ENCODE data around the gene FRMPD1. TPM values are rescaled to one million over a fixed set of nuclear protein-coding genes. Genes with fewer than 3 reads are reported as not detected.

FRMPD1 gene
- total RNA-seq, 2 donors from 2014 or later = not detected

GRCh38 chr9:37719526-37719925, 68.8 kb downstream of the FRMPD1 start:
- H3K4me1 Mint-ChIP-seq = no peaks in the 10 kb centered on the region
- H3K36me3 Mint-ChIP-seq (ENCODE audit: low read depth) = no peaks in the 10 kb centered on the region
- peaks cover 12% of the 10 kb centered on the region for H3K27me3 Mint-ChIP-seq
- ATAC-seq (replicated peaks) = no peak
- no peaks in the 10 kb centered on the region for H3K9me3 Mint-ChIP-seq
- H3K4me3 Mint-ChIP-seq = no peak overlapping the region
- no peak overlapping the region for H3K27ac Mint-ChIP-seq

- ATAC-seq (replicated peaks) = no peak
- peaks cover 9% of the 10 kb centered on the region for H3K27me3 Mint-ChIP-seq
- H3K27ac Mint-ChIP-seq = no peak overlapping the region
- H3K36me3 Mint-ChIP-seq (ENCODE audit: low read depth) = no peaks in the 10 kb centered on the region
- H3K4me1 Mint-ChIP-seq = no peaks in the 10 kb centered on the region
- no peak overlapping the region for H3K4me3 Mint-ChIP-seq
- no peaks in the 10 kb centered on the region for H3K9me3 Mint-ChIP-seq
Observed at GRCh38 chr9:37727013-37727412, 76.3 kb downstream of the FRMPD1 start.

- no peaks in the 10 kb centered on the region for H3K9me3 Mint-ChIP-seq
- H3K36me3 Mint-ChIP-seq (ENCODE audit: low read depth) = no peaks in the 10 kb centered on the region
- H3K4me1 Mint-ChIP-seq = no peaks in the 10 kb centered on the region
- H3K4me3 Mint-ChIP-seq = no peak overlapping the region
- peaks cover 9% of the 10 kb centered on the region for H3K27me3 Mint-ChIP-seq
- ATAC-seq (replicated peaks) = no peak
- H3K27ac Mint-ChIP-seq = no peak overlapping the region
Observed at GRCh38 chr9:37729499-37729898, 78.7 kb downstream of the FRMPD1 start.

GRCh38 chr9:37730256-37730655, 79.5 kb downstream of the FRMPD1 start:
- no peaks in the 10 kb centered on the region for H3K9me3 Mint-ChIP-seq
- peaks cover 9% of the 10 kb centered on the region for H3K27me3 Mint-ChIP-seq
- H3K36me3 Mint-ChIP-seq (ENCODE audit: low read depth) = no peaks in the 10 kb centered on the region
- H3K4me1 Mint-ChIP-seq = no peaks in the 10 kb centered on the region
- no peak for ATAC-seq (replicated peaks)
- H3K27ac Mint-ChIP-seq = no peak overlapping the region
- H3K4me3 Mint-ChIP-seq = no peak overlapping the region

- H3K27ac Mint-ChIP-seq = no peak overlapping the region
- H3K9me3 Mint-ChIP-seq = no peaks in the 10 kb centered on the region
Observed at GRCh38 chr9:37730839-37731238, 80.1 kb downstream of the FRMPD1 start.

GRCh38 chr9:37732086-37732741, 81.5 kb downstream of the FRMPD1 start:
- H3K9me3 Mint-ChIP-seq = no peaks in the 10 kb centered on the region
- ATAC-seq (replicated peaks) = no peak
- no peaks in the 10 kb centered on the region for H3K4me1 Mint-ChIP-seq
- peaks cover 4% of the 10 kb centered on the region for H3K27me3 Mint-ChIP-seq
- no peak overlapping the region for H3K4me3 Mint-ChIP-seq
- no peaks in the 10 kb centered on the region for H3K36me3 Mint-ChIP-seq (ENCODE audit: low read depth)
- no peak overlapping the region for H3K27ac Mint-ChIP-seq

More at GRCh38 chr9:37730839-37731238, 80.1 kb downstream of the FRMPD1 start:
- no peaks in the 10 kb centered on the region for H3K4me1 Mint-ChIP-seq
- H3K27me3 Mint-ChIP-seq = peaks cover 9% of the 10 kb centered on the region
- H3K4me3 Mint-ChIP-seq = no peak overlapping the region
- no peak for ATAC-seq (replicated peaks)
- no peaks in the 10 kb centered on the region for H3K36me3 Mint-ChIP-seq (ENCODE audit: low read depth)

GRCh38 chr9:37732952-37733351, 82.2 kb downstream of the FRMPD1 start:
- Mint-ChIP-seq H3K27me3 (peaks cover 4% of the 10 kb centered on the region), H3K9me3 (no peaks in the 10 kb centered on the region), H3K4me1 (no peaks in the 10 kb centered on the region), H3K27ac (no peak overlapping the region), H3K4me3 (no peak overlapping the region), H3K36me3 (ENCODE audit: low read depth) (no peaks in the 10 kb centered on the region)
- no peak for ATAC-seq (replicated peaks)

GRCh38 chr9:37739222-37739621, 88.5 kb downstream of the FRMPD1 start:
- Mint-ChIP-seq H3K9me3 (no peaks in the 10 kb centered on the region), H3K27me3 (peaks cover 5% of the 10 kb centered on the region), H3K36me3 (ENCODE audit: low read depth) (no peaks in the 10 kb centered on the region), H3K27ac (no peak overlapping the region), H3K4me1 (no peaks in the 10 kb centered on the region), H3K4me3 (no peak overlapping the region)
- ATAC-seq (replicated peaks) = no peak

- H3K27me3 Mint-ChIP-seq = peaks cover 5% of the 10 kb centered on the region
- H3K27ac Mint-ChIP-seq = no peak overlapping the region
Observed at GRCh38 chr9:37740128-37740527, 89.4 kb downstream of the FRMPD1 start.

GRCh38 chr9:37740631-37741328, 90.0 kb downstream of the FRMPD1 start:
- Mint-ChIP-seq H3K4me1 (no peaks in the 10 kb centered on the region), H3K4me3 (no peak overlapping the region), H3K27ac (no peak overlapping the region), H3K27me3 (peaks cover 5% of the 10 kb centered on the region), H3K9me3 (no peaks in the 10 kb centered on the region), H3K36me3 (ENCODE audit: low read depth) (no peaks in the 10 kb centered on the region)
- ATAC-seq (replicated peaks) = no peak

More at GRCh38 chr9:37740128-37740527, 89.4 kb downstream of the FRMPD1 start:
- Mint-ChIP-seq H3K36me3 (ENCODE audit: low read depth) (no peaks in the 10 kb centered on the region), H3K4me3 (no peak overlapping the region), H3K9me3 (no peaks in the 10 kb centered on the region), H3K4me1 (no peaks in the 10 kb centered on the region)
- no peak for ATAC-seq (replicated peaks)

- H3K36me3 Mint-ChIP-seq (ENCODE audit: low read depth) = no peaks in the 10 kb centered on the region
- no peak overlapping the region for H3K4me3 Mint-ChIP-seq
- H3K9me3 Mint-ChIP-seq = no peaks in the 10 kb centered on the region
- H3K27me3 Mint-ChIP-seq = no peaks in the 10 kb centered on the region
- ATAC-seq (replicated peaks) = no peak
- no peaks in the 10 kb centered on the region for H3K4me1 Mint-ChIP-seq
- H3K27ac Mint-ChIP-seq = no peak overlapping the region
Observed at GRCh38 chr9:37745970-37746369, 95.2 kb downstream of the FRMPD1 start.

GRCh38 chr9:37746448-37747270, 95.9 kb downstream of the FRMPD1 start:
- H3K36me3 Mint-ChIP-seq (ENCODE audit: low read depth) = no peaks in the 10 kb centered on the region
- no peaks in the 10 kb centered on the region for H3K9me3 Mint-ChIP-seq
- H3K27ac Mint-ChIP-seq = no peak overlapping the region
- no peaks in the 10 kb centered on the region for H3K4me1 Mint-ChIP-seq
- no peaks in the 10 kb centered on the region for H3K27me3 Mint-ChIP-seq
- H3K4me3 Mint-ChIP-seq = no peak overlapping the region
- no peak for ATAC-seq (replicated peaks)

- Mint-ChIP-seq H3K27me3 (no peaks in the 10 kb centered on the region), H3K27ac (no peak overlapping the region), H3K4me1 (no peaks in the 10 kb centered on the region), H3K9me3 (no peaks in the 10 kb centered on the region), H3K36me3 (ENCODE audit: low read depth) (no peaks in the 10 kb centered on the region), H3K4me3 (no peak overlapping the region)
- peak; percentile 81 for ATAC-seq (replicated peaks)
Observed at GRCh38 chr9:37747271-37747753, 96.6 kb downstream of the FRMPD1 start.

- Mint-ChIP-seq H3K27ac (no peak overlapping the region), H3K36me3 (ENCODE audit: low read depth) (no peaks in the 10 kb centered on the region)
Observed at GRCh38 chr9:37749129-37749528, 98.4 kb downstream of the FRMPD1 start.

More at GRCh38 chr9:37749129-37749528, 98.4 kb downstream of the FRMPD1 start:
- H3K27me3 Mint-ChIP-seq = no peaks in the 10 kb centered on the region
- no peaks in the 10 kb centered on the region for H3K9me3 Mint-ChIP-seq
- peaks cover 7% of the 10 kb centered on the region for H3K4me1 Mint-ChIP-seq
- no peak overlapping the region for H3K4me3 Mint-ChIP-seq
- ATAC-seq (replicated peaks) = no peak
